GM21619 (cell line): ENCODE measurements around the gene REPIN1.
A peak's percentile ranks its signal among the peaks of the same experiment; 100 is the strongest.
"Not testable (repeated sequence)": the region's sequence is repeated elsewhere in the genome, so short reads cannot be mapped to it uniquely, and the experiment has no call there.

ENCODE experiments used
- ATAC-seq: cut with Tn5 transposase; IDR thresholded peaks from one replicate; pipeline ENCODE4 v1.9.1; 2021; ENCODE audit not compliant: unreplicated experiment

Gene REPIN1

GRCh38 chr7:150374472-150374871, 5.8 kb downstream of the REPIN1 start:
- ATAC-seq, result no peak

- no peak for ATAC-seq
Observed at GRCh38 chr7:150375662-150376521, 7.3 kb downstream of the REPIN1 start.

- no peak for ATAC-seq
Observed at GRCh38 chr7:150376560-150376959, 7.9 kb downstream of the REPIN1 start.

GRCh38 chr7:150377196-150377595, 8.6 kb downstream of the REPIN1 start:
- ATAC-seq, result no peak

- ATAC-seq, result no peak
Observed at GRCh38 chr7:150377635-150378034, 9.0 kb downstream of the REPIN1 start.

GRCh38 chr7:150378115-150378852, 9.7 kb downstream of the REPIN1 start:
- ATAC-seq, result peak; percentile 18

GRCh38 chr7:150378853-150379440, 10.3 kb downstream of the REPIN1 start, which contains the start of gene ZNF775:
ZNF775 (plus strand) TSS chr7:150379330; CDS start chr7:150388471, 9,141 bp downstream.
- ATAC-seq, result peak; percentile 68

GRCh38 chr7:150379441-150380379, 11.1 kb downstream of the REPIN1 start:
- ATAC-seq, result no peak

GRCh38 chr7:150380463-150380862, 11.8 kb downstream of the REPIN1 start:
- ATAC-seq, result no peak

- no peak for ATAC-seq
Observed at GRCh38 chr7:150381096-150381495, 12.5 kb downstream of the REPIN1 start.

GRCh38 chr7:150381785-150382122, 13.1 kb downstream of the REPIN1 start:
- no peak for ATAC-seq

GRCh38 chr7:150382123-150382843, 13.7 kb downstream of the REPIN1 start:
- no peak for ATAC-seq

- no peak for ATAC-seq
Observed at GRCh38 chr7:150382844-150383225, 14.2 kb downstream of the REPIN1 start.

GRCh38 chr7:150383710-150384397, 15.2 kb downstream of the REPIN1 start:
- no peak for ATAC-seq

GRCh38 chr7:150384406-150385301, 16.0 kb downstream of the REPIN1 start:
- ATAC-seq, result no peak

GRCh38 chr7:150385302-150385723, 16.7 kb downstream of the REPIN1 start:
- ATAC-seq, result no peak

- ATAC-seq, result not testable (repeated sequence)
Observed at GRCh38 chr7:150385884-150386283, 17.3 kb downstream of the REPIN1 start.

GRCh38 chr7:150388306-150388705, 19.7 kb downstream of the REPIN1 start:
- no peak for ATAC-seq
